Ishikawa (cell line): ENCODE results near the gene CYP2W1.

Experiments used
- CEBPB ChIP-seq: IDR thresholded peaks from 2 replicates; pipeline ENCODE4 v1.6.1; 2012
- CREB1 ChIP-seq: IDR thresholded peaks from 2 replicates; pipeline ENCODE4 v1.6.1; 2012; ENCODE audit warnings: low read depth
- EGR1 ChIP-seq: IDR thresholded peaks from 2 replicates; pipeline ENCODE4 v1.6.1; 2012
- EP300 ChIP-seq: IDR thresholded peaks from 2 replicates; pipeline ENCODE4 v1.6.1; 2012; ENCODE audit warnings: borderline replicate concordance
- FOXM1 ChIP-seq: IDR thresholded peaks from 2 replicates; pipeline ENCODE4 v1.6.1; 2012; ENCODE audit warnings: low read depth, borderline replicate concordance
- NFIC ChIP-seq: IDR thresholded peaks from 2 replicates; pipeline ENCODE4 v1.6.1; 2012
- RAD21 ChIP-seq: IDR thresholded peaks from 2 replicates; pipeline ENCODE4 v1.6.1; 2012; ENCODE audit warnings: low read depth
- TAF1 ChIP-seq: IDR thresholded peaks from 2 replicates; pipeline ENCODE4 v1.6.1; 2012; ENCODE audit warnings: low read depth, mild to moderate bottlenecking
- TCF12 ChIP-seq: IDR thresholded peaks from 2 replicates; pipeline ENCODE4 v1.6.1; 2012; ENCODE audit warnings: low read depth
- TEAD4 ChIP-seq: IDR thresholded peaks from 2 replicates; pipeline ENCODE4 v1.6.1; 2012
- YY1 ChIP-seq: IDR thresholded peaks from 2 replicates; pipeline ENCODE4 v1.6.1; 2012; ENCODE audit warnings: low read depth
- ZBTB7A ChIP-seq: IDR thresholded peaks from 2 replicates; pipeline ENCODE4 v1.6.1; 2012; ENCODE audit warnings: low read depth
- TF ChIP-seq, protein P1 (sequence below): IDR thresholded peaks from 2 replicates; pipeline ENCODE4 v1.6.1; 2012
- TF ChIP-seq, protein P2 (sequence below): IDR thresholded peaks from 2 replicates; pipeline ENCODE4 v1.6.1; 2012
- TF ChIP-seq, protein P3 (sequence below): IDR thresholded peaks from 2 replicates; pipeline ENCODE4 v1.6.1; 2012; ENCODE audit warnings: low read depth, mild to moderate bottlenecking

The CYP2W1 gene

DNA sequence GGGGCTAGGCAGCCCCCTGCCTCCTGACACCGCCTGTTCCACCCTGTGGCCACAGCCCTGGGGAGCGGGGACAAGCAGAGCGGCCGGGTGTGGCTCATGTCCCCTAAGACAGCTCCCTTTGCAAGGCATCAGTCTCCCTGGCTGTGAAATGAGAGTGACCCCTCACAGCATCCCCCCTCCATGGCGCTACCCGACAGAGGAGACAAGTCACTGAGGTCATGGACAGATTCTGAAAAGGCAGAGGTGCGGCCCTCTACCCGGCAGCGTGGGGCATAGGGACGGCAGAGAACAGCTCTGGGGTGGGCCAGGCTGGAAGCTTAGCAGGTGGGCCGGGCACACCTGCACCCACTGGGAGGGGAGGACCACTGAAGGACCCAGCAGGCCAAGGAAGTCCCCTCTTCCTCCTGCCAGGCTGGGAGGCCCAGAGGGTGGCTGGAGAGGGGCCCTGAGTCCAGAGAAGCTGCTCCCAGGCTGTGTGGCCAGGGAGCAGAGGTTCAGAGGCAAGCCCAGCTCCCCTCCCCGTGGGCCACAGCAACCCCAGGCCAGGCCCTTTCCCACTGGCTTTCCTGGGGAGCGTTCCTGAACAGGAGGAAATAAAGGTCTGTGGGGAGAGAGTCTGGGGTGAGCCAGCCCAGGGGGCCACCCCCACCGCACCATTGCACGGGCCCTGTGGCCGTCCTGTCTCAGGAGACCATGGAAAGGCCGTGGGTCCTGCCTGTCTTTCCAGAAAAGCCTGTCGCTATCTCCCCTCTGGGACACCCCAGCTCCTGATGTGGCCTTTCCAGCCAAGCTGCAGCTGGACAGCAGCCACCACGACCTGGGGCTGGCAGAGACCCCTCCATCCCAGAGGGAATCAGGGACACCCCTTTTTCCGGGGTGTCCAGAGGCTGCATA is 30.2 kb upstream of the CYP2W1 start:
- TF ChIP-seq, protein P1, sequence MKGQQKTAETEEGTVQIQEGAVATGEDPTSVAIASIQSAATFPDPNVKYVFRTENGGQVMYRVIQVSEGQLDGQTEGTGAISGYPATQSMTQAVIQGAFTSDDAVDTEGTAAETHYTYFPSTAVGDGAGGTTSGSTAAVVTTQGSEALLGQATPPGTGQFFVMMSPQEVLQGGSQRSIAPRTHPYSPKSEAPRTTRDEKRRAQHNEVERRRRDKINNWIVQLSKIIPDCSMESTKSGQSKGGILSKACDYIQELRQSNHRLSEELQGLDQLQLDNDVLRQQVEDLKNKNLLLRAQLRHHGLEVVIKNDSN = no peak
- TF ChIP-seq EGR1 (no peak), TAF1 (no peak), NFIC (no peak), TEAD4 (no peak), TCF12 (no peak), RAD21 (no peak), YY1 (no peak), FOXM1 (no peak), CEBPB (no peak), CREB1 (no peak), EP300 (no peak), ZBTB7A (no peak)
- TF ChIP-seq, protein P2, sequence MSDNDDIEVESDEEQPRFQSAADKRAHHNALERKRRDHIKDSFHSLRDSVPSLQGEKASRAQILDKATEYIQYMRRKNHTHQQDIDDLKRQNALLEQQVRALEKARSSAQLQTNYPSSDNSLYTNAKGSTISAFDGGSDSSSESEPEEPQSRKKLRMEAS = no peak
- TF ChIP-seq, protein P3, sequence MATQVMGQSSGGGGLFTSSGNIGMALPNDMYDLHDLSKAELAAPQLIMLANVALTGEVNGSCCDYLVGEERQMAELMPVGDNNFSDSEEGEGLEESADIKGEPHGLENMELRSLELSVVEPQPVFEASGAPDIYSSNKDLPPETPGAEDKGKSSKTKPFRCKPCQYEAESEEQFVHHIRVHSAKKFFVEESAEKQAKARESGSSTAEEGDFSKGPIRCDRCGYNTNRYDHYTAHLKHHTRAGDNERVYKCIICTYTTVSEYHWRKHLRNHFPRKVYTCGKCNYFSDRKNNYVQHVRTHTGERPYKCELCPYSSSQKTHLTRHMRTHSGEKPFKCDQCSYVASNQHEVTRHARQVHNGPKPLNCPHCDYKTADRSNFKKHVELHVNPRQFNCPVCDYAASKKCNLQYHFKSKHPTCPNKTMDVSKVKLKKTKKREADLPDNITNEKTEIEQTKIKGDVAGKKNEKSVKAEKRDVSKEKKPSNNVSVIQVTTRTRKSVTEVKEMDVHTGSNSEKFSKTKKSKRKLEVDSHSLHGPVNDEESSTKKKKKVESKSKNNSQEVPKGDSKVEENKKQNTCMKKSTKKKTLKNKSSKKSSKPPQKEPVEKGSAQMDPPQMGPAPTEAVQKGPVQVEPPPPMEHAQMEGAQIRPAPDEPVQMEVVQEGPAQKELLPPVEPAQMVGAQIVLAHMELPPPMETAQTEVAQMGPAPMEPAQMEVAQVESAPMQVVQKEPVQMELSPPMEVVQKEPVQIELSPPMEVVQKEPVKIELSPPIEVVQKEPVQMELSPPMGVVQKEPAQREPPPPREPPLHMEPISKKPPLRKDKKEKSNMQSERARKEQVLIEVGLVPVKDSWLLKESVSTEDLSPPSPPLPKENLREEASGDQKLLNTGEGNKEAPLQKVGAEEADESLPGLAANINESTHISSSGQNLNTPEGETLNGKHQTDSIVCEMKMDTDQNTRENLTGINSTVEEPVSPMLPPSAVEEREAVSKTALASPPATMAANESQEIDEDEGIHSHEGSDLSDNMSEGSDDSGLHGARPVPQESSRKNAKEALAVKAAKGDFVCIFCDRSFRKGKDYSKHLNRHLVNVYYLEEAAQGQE = no peak

DNA sequence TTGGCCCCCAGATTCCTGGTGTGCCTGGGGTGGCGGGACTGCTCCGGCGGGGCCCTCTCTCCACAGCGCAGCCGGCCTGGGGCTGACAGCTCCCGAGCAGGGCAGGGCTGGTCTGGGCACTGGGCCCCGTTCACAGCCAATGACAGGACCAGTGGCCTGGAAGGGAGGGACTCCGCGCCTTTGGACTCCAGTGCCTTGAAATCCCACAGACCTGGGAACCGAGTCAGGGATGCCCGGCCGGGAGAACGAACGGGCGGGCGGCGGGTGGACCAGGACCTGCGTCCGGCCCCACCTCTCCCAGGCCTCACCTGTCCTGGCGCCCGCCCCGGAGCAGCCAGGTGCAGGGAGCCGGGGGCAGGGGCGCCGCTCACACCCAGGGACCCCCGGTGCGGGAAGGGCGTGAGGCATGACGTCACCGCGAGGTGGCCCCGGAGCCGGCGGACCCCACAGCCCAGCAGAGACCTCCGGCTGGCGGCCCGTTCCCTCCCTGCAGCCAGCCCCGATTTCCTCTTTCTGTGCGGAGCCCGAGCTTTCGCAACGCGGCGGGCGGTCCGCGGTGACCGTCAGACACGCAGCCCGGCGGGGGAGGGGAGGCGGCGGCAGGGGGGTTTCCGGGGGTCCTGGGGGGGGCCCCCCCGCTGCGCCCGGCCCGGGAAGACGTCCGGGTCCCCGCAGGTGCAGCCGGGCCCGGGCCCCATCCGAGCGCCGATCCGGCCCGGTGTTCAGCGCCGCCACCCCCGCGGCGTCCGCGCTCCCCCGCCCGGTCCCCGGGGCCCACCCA is 29.2 kb upstream of the CYP2W1 start:
- TF ChIP-seq, protein P1 = no peak
- TF ChIP-seq ZBTB7A (peak; percentile 93; the same call in 1 of the 2 replicates), TCF12 (peak; percentile 29; the same call in 1 of the 2 replicates), RAD21 (no peak), CEBPB (0 out of 2 replicates have a peak, but pooled peaks have one; percentile 15), NFIC (0 out of 2 replicates have a peak, but pooled peaks have one; percentile 8)
- TF ChIP-seq, protein P2 = peak; percentile 30; the same call in 1 of the 2 replicates

DNA sequence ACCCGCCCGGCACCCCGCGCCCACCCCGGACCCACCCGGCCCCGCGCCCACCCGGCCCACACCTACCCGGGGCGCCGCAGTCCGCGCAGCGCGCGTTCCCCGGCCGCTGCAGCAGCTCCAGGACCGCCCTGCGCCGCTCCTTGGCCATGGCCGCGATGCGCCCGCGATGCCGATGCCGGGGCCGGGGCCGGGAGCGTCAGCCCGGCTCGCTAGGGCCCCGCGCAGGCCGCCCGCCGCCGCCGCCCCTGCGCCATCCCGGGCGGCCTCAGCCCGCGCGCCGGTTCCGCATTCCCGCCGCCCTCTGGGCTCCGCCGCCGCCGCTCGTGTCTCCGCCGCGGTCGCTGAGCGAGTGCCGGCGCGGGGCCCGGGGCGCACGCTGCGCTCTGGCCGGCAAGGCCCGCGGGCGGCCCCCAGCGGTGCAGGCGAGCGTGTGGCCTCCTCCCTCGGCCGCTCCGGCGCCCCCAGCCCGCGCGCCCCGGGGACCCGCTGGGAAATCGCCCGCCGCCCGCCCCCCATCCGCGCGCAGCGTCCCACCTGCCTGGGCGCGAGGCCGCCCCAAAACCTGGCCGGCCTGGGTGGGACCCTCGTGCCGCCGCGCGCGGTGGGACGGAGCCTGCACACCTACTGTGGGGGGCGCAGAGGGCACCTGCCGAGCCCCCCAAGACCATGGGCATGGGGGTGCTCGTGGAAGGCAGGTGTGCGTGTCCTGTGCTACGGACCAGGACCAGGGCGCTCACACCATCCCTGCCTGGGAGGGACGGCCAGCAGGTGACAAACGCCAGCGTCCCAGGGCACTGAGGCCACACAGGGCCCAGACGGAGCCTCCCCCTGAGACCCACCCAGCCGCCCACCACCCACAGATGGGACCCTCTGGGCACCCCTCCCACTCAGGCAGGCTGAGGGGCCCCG is 28.4 kb upstream of the CYP2W1 start, which contains the start of gene ADAP1:
Gene ADAP1, minus strand, starts transcription at position 351 of the 909 bp plus-strand sequence. Its CDS starts 203 bp downstream, at position 148.
- TF ChIP-seq, protein P1 = no peak
- no peak for TF ChIP-seq FOXM1
- TF ChIP-seq RAD21 = peak; percentile 49

DNA sequence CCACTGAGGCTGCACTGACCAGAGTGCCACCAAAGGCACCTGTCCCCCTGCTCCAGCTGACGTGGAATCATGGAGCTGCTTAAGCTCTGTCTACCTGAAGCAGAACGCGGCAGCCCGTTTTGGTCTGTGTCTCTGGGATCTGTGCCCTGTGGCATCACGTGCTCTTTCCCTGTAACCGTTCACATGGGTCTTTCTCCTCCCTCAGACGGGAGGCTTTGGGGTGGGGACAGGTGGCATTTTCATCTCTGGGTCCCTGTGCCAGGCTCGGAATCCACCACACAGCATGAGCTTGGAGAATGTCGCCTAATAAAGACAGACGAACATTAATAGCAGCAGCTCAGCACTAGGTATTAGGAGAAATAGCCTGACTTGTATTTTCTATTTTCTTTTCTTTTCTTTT is 26.9 kb upstream of the CYP2W1 start:
- no peak for TF ChIP-seq YY1
- TF ChIP-seq, protein P2 = no peak
- TF ChIP-seq CREB1 = no peak
- TF ChIP-seq EP300 = no peak
- no peak for TF ChIP-seq EGR1
- TF ChIP-seq RAD21 = no peak
- TF ChIP-seq FOXM1 = no peak
- TF ChIP-seq, protein P1 = no peak
- no peak for TF ChIP-seq NFIC
- TF ChIP-seq CEBPB = no peak
- TF ChIP-seq TAF1 = no peak
- no peak for TF ChIP-seq ZBTB7A
- TF ChIP-seq, protein P3 = no peak
- no peak for TF ChIP-seq TEAD4
- TF ChIP-seq TCF12 = no peak
